K562 (cell line): Measurements from ENCODE around the gene CLASP2. TPM values are rescaled to one million over a fixed set of nuclear protein-coding genes. Genes with fewer than 3 reads are reported as not detected.

ENCODE experiments used
- CTCFL ChIP-seq: IDR thresholded peaks from 2 replicates; pipeline ENCODE4 v1.6.1; 2011; ENCODE audit warnings: borderline replicate concordance, low read depth, mild to moderate bottlenecking, moderate library complexity, low read length; ENCODE audit not compliant: insufficient read depth, poor library complexity, severe bottlenecking
- EP300 ChIP-seq: IDR thresholded peaks from 2 replicates; pipeline ENCODE4 v1.6.1; 2012; ENCODE audit warnings: low read length, improper control_type of control experiment
- EP400 ChIP-seq: fragments of 450-650 bp; IDR thresholded peaks from 2 replicates; pipeline ENCODE4 v1.6.1; 2017; ENCODE audit warnings: antibody characterized with exemption, mild to moderate bottlenecking, moderate library complexity
- FOXA1 ChIP-seq: fragments of 450-650 bp; IDR thresholded peaks from 2 replicates; pipeline ENCODE4 v1.6.1; 2016; ENCODE audit warnings: mild to moderate bottlenecking, borderline replicate concordance
- FOXK1 ChIP-seq: sonication (generic); formaldehyde crosslinking; IDR thresholded peaks from 2 replicates; pipeline ENCODE4 v1.8.0; 2022; ENCODE audit warnings: missing genetic modification reagents, mild to moderate bottlenecking, borderline replicate concordance
- GATA2 ChIP-seq: sonication (generic); formaldehyde crosslinking; IDR thresholded peaks from 2 replicates; pipeline ENCODE4 v1.4.0; 2020; ENCODE audit warnings: mild to moderate bottlenecking, missing genetic modification reagents
- GTF2E2 ChIP-seq: fragments of 200-800 bp; sonication (Bioruptor generic); IDR thresholded peaks from 2 replicates; pipeline ENCODE4 v1.6.1; 2016; ENCODE audit warnings: missing genetic modification characterization, missing compliant biosample characterization
- HMGN3 ChIP-seq: IDR thresholded peaks from 2 replicates; pipeline ENCODE4 v1.6.1; 2011; ENCODE audit warnings: borderline replicate concordance, low read depth, mild to moderate bottlenecking, mixed read lengths, low read length; ENCODE audit not compliant: insufficient read length; ENCODE audit errors: extremely low read depth
- MAFF ChIP-seq: IDR thresholded peaks from 2 replicates; pipeline ENCODE4 v1.6.1; 2012; ENCODE audit warnings: low read length, improper control_type of control experiment
- PHTF2 ChIP-seq: fragments of 250-450 bp; sonication (Bioruptor Pico); IDR thresholded peaks from 2 replicates; pipeline ENCODE4 v1.5.0; 2021; ENCODE audit warnings: mild to moderate bottlenecking
- RBM34 ChIP-seq: fragments of 200-400 bp; formaldehyde crosslinking; IDR thresholded peaks from 2 replicates; pipeline ENCODE4 v1.6.1; 2018; ENCODE audit warnings: low read length, borderline replicate concordance; ENCODE audit not compliant: insufficient read depth
- TEAD1 ChIP-seq, 2 experiments: fragments of 450-650 bp in 1 of 2; sonication (generic) in 1 of 2; formaldehyde crosslinking; IDR thresholded peaks; 2 replicates each; pipeline versions ENCODE4 v1.4.0 to v1.8.0; 2020 to 2022; ENCODE audit warnings: mild to moderate bottlenecking in 2 of 2, missing genetic modification reagents in 1 of 2
- TFAP4 ChIP-seq: sonication (generic); formaldehyde crosslinking; IDR thresholded peaks from 2 replicates; pipeline ENCODE4 v1.8.0; 2022; ENCODE audit warnings: missing genetic modification reagents, mild to moderate bottlenecking, moderate library complexity, borderline replicate concordance
- TRIM28 ChIP-seq: fragments of 450-650 bp; IDR thresholded peaks from 2 replicates; pipeline ENCODE4 v1.6.1; 2017
- TSC22D4 ChIP-seq: fragments of 450-650 bp; IDR thresholded peaks from 2 replicates; pipeline ENCODE4 v1.6.1; 2016; ENCODE audit warnings: missing genetic modification characterization, missing biosample characterization, control low read depth
- ZKSCAN3 ChIP-seq: fragments of 250-450 bp; sonication (Bioruptor Pico); IDR thresholded peaks from 2 replicates; pipeline ENCODE4 v1.4.0; 2020
- ZNF609 ChIP-seq: sonication (generic); formaldehyde crosslinking; IDR thresholded peaks from 2 replicates; pipeline ENCODE4 v1.8.1; 2023; ENCODE audit warnings: missing genetic modification reagents, mild to moderate bottlenecking, borderline replicate concordance
- polyA plus RNA-seq, 8 experiments: library from polyadenylated mRNA; depleted of rRNA in 4 of 8; stranded (reverse) in 5 of 8; unstranded in 3 of 8; fragments of >200 nt; fragmentation: Nextera tagmentation in 2 of 8; fragmentation: Illumina TruSeq in 1 of 8; extraction: Ambion mirVana in 2 of 8; extraction: Trizol in 1 of 8; gene quantifications; 2 replicates each; pipeline versions ENCODE4 v1.2.1 to v1.2.3, GENCODE V29; 2011 to 2014; ENCODE audit warnings: inconsistent platforms in 1 of 8, missing spikeins in 1 of 8
- total RNA-seq, 7 experiments: library from RNA; depleted of rRNA in 6 of 7; stranded (reverse); fragments of >200 nt in 6 of 7; fragmentation: Illumina TruSeq in 2 of 7; extraction: Trizol in 2 of 7; gene quantifications; 2 replicates each; pipeline versions ENCODE4 v1.2.1 to v1.2.3, GENCODE V29; 2011 to 2021; ENCODE audit warnings: low replicate concordance in 1 of 7

Gene CLASP2
- total and polyA plus RNA-seq, 9 of the 15 experiments (the other 6 are each of a cell fraction or from before 2014, with no cell fraction given), result 13.5 to 107 (median 71.8) TPM

GRCh38 chr3:33658991-33659848 is 58.8 kb downstream of the CLASP2 start (continued):
- no peak for TF ChIP-seq ZNF609 (CRISPR knock-in tag)
- peak; percentile 71 for TF ChIP-seq EP400
- no peak for TF ChIP-seq MAFF
- TF ChIP-seq HMGN3, result peak; percentile 35
- TF ChIP-seq CTCFL, result no peak
- no peak; the same call in 1 of the 2 replicates for TF ChIP-seq EP300
- TF ChIP-seq TSC22D4 (tag), result no peak
- no peak for TF ChIP-seq RBM34
- TF ChIP-seq FOXK1, result no peak
- no peak for TF ChIP-seq GTF2E2 (tag)
- no peak for TF ChIP-seq FOXA1
- no peak for TF ChIP-seq ZKSCAN3 (CRISPR knock-in tag)
- TF ChIP-seq TEAD1 (CRISPR knock-in tag; IDR thresholded peaks at IDR 0.05), result no peak
- TF ChIP-seq PHTF2 (CRISPR knock-in tag), result no peak
- no peak; the same call in 1 of the 2 replicates for TF ChIP-seq TRIM28
- TF ChIP-seq GATA2 (CRISPR knock-in tag), result no peak
- TF ChIP-seq TFAP4 (CRISPR knock-in tag), result peak; percentile 96
